ENCODE data around the gene TSHZ1. TPM values are rescaled to one million over a fixed set of nuclear protein-coding genes. Genes with fewer than 3 reads are reported as not detected.

TSHZ1 gene
- total RNA-seq, 1 donor, result 13.4 TPM

DNA sequence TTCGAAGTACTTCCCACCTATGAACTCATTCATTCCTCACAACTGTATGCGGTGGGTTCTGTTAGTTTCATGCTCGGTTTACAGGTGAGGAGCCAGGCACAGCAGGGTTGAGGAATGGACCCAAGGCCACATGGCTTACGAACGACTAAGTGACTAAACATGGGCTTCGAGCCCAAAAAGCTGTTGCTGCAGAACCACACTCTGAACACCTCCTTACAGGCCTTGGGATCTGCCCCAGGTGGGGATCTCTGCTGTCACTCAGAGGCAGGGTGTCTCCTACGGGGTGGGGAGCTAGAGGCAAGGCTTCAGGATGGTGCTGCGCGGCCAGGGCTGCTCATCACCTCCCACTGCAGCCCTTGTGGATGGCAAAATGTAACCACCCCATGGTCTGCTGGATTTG, 80.9 kb downstream of the TSHZ1 start:
- no peak overlapping the region for H3K4me3 ChIP-seq (ENCODE audit: low read depth, low read length)
- no peak for DNase-seq (ENCODE audit: low read depth)
- TF ChIP-seq, protein P1, sequence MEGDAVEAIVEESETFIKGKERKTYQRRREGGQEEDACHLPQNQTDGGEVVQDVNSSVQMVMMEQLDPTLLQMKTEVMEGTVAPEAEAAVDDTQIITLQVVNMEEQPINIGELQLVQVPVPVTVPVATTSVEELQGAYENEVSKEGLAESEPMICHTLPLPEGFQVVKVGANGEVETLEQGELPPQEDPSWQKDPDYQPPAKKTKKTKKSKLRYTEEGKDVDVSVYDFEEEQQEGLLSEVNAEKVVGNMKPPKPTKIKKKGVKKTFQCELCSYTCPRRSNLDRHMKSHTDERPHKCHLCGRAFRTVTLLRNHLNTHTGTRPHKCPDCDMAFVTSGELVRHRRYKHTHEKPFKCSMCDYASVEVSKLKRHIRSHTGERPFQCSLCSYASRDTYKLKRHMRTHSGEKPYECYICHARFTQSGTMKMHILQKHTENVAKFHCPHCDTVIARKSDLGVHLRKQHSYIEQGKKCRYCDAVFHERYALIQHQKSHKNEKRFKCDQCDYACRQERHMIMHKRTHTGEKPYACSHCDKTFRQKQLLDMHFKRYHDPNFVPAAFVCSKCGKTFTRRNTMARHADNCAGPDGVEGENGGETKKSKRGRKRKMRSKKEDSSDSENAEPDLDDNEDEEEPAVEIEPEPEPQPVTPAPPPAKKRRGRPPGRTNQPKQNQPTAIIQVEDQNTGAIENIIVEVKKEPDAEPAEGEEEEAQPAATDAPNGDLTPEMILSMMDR (IDR thresholded peaks at IDR 0.05; ENCODE audit: insufficient read depth, low read depth, low read length), result no peak

DNA sequence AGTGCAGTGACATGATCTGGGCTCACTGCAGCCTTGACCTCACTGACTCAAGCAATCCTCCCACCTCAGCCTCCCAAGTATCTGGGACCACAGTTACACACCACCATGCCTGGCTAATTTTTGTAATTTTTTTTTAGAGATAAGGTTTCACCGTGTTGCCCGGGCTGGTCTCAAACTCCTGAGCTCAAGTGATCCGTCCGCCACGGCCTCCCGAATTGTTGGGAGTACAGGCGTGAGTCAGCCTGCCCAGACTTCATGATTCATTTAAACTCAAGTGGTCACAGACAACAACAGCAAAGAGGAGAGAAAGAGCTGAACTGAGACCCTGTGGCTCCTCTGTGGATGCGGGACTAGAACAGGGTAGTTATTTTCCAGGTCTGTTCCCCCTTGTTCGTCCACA, 83.0 kb downstream of the TSHZ1 start:
- TF ChIP-seq, protein P1 (IDR thresholded peaks at IDR 0.05; ENCODE audit: insufficient read depth, low read depth, low read length), result no peak
- no peak for DNase-seq (ENCODE audit: low read depth)

DNA sequence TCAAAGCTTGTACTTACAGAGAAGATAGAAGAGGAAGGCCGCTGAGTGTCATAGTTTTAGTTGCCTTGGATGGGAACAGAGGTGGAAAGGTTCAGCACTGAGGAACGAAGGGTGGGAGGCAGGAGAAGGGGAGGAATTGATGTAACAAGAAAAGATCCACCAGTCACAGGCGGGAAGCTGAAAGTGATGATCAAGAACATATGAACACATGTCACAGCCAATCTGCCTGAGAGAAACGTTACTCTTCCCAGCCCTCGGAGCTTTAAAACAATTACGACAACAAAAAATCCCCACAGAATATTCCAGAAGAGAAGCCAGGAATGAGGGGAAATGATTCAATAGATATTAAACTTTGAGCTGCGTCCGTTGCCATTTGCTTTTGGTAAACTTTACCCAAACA, 87.1 kb downstream of the TSHZ1 start:
- no peak for DNase-seq (ENCODE audit: low read depth)
- no peak overlapping the region for H3K4me3 ChIP-seq (ENCODE audit: low read depth, low read length)
- TF ChIP-seq, protein P1 (IDR thresholded peaks at IDR 0.05; ENCODE audit: insufficient read depth, low read depth, low read length), result no peak

More for the DNA sequence above, 83.0 kb downstream of the TSHZ1 start:
- no peak overlapping the region for H3K4me3 ChIP-seq (ENCODE audit: low read depth, low read length)

DNA sequence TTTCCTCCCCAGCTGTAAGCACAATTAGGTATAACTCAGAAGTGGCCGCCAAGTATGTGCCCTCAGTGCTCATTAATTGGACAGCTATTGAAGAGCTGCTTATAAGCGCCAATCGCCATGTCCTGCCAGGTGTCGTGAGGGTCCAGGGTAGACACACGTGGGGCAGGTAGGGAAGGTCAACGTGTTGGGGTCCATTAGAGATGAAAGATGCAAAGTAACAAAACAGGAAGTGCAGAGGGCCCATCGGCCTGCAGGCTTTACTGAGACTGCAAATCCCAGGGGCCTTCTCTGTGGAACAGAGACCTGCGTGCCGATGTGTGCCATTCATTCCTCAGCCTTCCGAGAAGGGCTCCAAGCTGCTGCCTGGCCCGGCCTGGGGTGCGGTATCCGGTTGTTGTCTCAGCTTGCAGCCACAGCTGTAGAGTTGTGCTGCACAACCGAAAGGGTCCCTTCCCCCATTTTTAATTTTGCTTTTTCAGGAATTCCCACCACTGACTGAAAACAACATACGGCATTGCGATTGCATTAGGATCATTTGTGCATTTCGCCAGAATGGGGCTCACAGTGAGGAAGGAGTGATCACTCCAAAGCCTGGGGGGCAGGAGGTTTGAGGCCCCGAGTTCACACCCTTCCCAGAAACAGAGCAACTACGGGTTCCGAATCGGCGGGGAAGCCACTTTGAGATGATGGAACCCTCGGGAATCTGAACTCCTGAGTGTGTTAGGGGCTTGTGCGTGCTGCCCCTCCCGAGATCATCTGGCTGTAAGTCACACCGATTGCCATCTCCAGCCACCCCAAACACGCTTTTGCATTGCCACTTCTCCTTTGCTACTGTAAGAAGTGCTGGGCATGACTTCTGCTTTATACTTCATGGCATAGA, 94.3 kb downstream of the TSHZ1 start:
- H3K4me3 ChIP-seq (ENCODE audit: low read depth, low read length), result no peak overlapping the region
- no peak for DNase-seq (ENCODE audit: low read depth)
- TF ChIP-seq, protein P1 (IDR thresholded peaks at IDR 0.05; ENCODE audit: insufficient read depth, low read depth, low read length), result no peak

DNA sequence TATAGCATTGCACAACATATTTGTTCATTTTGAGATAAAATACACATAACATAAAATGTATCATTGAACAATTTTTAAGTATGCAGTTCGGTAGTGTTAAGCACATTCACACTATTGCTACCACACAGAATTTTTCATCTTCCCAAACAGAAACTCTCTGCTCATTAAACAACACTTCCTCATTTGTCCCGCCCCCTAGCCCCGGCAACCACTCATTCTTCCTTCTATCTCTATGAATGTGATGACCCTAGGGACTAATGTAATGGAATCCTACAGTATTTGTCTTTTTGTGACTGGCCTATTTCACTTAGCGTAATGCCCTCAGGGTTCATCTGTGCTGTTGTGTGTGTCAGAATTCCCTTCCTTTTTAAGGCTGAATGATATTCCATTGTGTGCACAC, 95.4 kb downstream of the TSHZ1 start:
- TF ChIP-seq, protein P1 (IDR thresholded peaks at IDR 0.05; ENCODE audit: insufficient read depth, low read depth, low read length), result no peak
- no peak for DNase-seq (ENCODE audit: low read depth)
- no peak overlapping the region for H3K4me3 ChIP-seq (ENCODE audit: low read depth, low read length)

DNA sequence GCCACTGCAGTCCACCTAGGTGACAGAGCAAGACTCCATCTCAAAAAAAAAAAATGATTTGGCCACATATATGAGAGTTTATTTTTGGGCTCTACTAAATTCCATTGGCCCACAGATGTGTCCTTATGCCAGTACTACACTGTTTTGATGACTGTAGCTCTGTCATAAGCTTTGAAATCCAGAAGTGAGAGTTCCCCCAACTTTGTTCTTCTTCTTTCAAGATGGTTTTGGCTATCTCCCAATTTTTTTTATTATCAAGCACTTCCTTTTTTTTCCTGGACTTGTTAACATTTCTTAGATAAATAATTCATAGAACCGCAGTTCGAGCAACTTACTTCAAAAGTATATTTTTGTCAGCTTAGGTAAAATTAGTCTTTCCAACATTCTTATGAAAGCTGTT, 96.9 kb downstream of the TSHZ1 start:
- H3K4me3 ChIP-seq (ENCODE audit: low read depth, low read length), result no peak overlapping the region
- TF ChIP-seq, protein P1 (IDR thresholded peaks at IDR 0.05; ENCODE audit: insufficient read depth, low read depth, low read length), result no peak
- no peak for DNase-seq (ENCODE audit: low read depth)

All from fibroblast of villous mesenchyme (primary cell).